Measurements from ENCODE around the gene AKT1. TPM values are rescaled to one million over a fixed set of nuclear protein-coding genes. Genes with fewer than 3 reads are reported as not detected.
A peak's percentile ranks its signal among the peaks of the same experiment; 100 is the strongest.

AKT1 gene
- total and polyA plus RNA-seq, 2 of the 13 experiments (the other 11 are each of a cell fraction or from before 2014, with no cell fraction given) = 96.2 to 116 TPM

DNA sequence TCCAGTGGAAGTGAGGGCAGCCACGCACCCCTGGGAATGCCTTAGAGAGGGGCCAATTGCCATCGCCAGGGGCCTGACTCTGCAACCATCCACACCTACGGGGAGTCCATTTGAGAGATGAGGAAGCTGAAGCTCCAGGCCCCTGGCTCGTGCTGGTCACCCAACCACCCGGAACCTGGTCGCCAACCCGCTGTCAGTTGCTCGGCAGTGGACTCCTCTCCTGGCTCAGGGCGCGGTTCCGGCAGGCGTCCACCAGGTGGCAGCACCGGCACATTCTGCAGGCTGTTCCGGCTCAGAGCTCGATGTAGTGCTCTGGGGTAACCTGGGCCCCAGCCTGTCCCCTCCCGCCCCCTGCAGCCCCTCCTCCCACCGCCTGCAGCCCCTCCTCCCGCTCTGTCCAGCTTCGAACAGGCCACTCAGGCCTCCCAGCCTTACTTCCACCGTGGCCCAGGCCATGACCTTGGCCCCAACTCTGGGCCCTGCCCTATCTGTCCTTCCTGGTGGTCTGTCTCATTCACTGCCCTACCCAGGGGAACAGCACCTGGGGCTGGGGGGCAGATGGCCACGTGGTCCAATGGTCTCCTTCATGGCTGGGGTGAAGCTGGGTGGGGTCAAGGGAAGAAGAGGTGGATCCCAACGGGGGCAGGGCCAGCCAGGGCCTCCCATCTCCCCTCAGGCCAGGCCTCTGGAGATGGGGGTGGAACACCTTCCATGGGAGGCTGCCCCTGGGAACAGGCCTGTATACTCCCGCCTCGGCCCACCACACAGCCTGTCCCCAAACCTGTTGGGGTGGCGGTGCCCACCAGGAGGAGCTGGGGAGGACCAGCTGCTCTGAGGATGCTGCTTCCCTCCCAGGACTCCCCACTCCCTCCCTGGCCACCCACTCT is 26.9 kb downstream of the AKT1 start (continued):
- 0 out of 2 replicates have a peak, but pooled peaks have one; percentile 32 for TF ChIP-seq SIN3A (IDR thresholded peaks at IDR 0.05; ENCODE audit: borderline replicate concordance, low read depth, low read length)
- TF ChIP-seq ZNF264 (CRISPR knock-in tag; IDR thresholded peaks at IDR 0.05) = no peak
- no peak; the same call in 1 of the 2 replicates for TF ChIP-seq ZNF607 (CRISPR knock-in tag; IDR thresholded peaks at IDR 0.05; ENCODE audit: borderline replicate concordance)
- peak; percentile 36; the same call in 1 of the 2 replicates for TF ChIP-seq MIXL1 (CRISPR knock-in tag; IDR thresholded peaks at IDR 0.05)
- TF ChIP-seq ZBTB7B (CRISPR knock-in tag; IDR thresholded peaks at IDR 0.05) = peak; percentile 94
- peak; percentile 94 for TF ChIP-seq ZNF263 (CRISPR knock-in tag; IDR thresholded peaks at IDR 0.05)
- TF ChIP-seq MXD4 (CRISPR knock-in tag; IDR thresholded peaks at IDR 0.05) = peak; percentile 75; the same call in 1 of the 2 replicates
- peak; percentile 61; the same call in 1 of the 2 replicates for TF ChIP-seq GATAD1 (CRISPR knock-in tag; IDR thresholded peaks at IDR 0.05)
- TF ChIP-seq, protein P1, sequence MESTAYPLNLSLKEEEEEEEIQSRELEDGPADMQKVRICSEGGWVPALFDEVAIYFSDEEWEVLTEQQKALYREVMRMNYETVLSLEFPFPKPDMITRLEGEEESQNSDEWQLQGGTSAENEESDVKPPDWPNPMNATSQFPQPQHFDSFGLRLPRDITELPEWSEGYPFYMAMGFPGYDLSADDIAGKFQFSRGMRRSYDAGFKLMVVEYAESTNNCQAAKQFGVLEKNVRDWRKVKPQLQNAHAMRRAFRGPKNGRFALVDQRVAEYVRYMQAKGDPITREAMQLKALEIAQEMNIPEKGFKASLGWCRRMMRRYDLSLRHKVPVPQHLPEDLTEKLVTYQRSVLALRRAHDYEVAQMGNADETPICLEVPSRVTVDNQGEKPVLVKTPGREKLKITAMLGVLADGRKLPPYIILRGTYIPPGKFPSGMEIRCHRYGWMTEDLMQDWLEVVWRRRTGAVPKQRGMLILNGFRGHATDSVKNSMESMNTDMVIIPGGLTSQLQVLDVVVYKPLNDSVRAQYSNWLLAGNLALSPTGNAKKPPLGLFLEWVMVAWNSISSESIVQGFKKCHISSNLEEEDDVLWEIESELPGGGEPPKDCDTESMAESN (CRISPR knock-in tag; conservative IDR thresholded peaks at IDR 0.05) = peak; percentile 88
- peak; percentile 55 to 83 for TF ChIP-seq NR2F1 (CRISPR knock-in tag; IDR thresholded peaks at IDR 0.05)
- TF ChIP-seq TOE1 (CRISPR knock-in tag; IDR thresholded peaks at IDR 0.05) = no peak
- TF ChIP-seq ZNF839 (CRISPR knock-in tag; IDR thresholded peaks at IDR 0.05; ENCODE audit: borderline replicate concordance) = peak; percentile 69; the same call in 1 of the 2 replicates
- peak; percentile 86 for TF ChIP-seq SAP130 (CRISPR knock-in tag; IDR thresholded peaks at IDR 0.05; ENCODE audit: low read depth)
- peak; percentile 18; the same call in 1 of the 2 replicates for TF ChIP-seq MEIS1 (CRISPR knock-in tag; IDR thresholded peaks at IDR 0.05; ENCODE audit: borderline replicate concordance)
- TF ChIP-seq NFATC3 (CRISPR knock-in tag; IDR thresholded peaks at IDR 0.05) = no peak; the same call in 1 of the 2 replicates
- TF ChIP-seq PCBP1 (IDR thresholded peaks at IDR 0.05; ENCODE audit: borderline replicate concordance, low read depth, low read length) = peak; percentile 64
- 0 out of 2 replicates have a peak, but pooled peaks have one; percentile 4 for TF ChIP-seq EED (CRISPR knock-in tag; IDR thresholded peaks at IDR 0.05)
- 0 out of 2 replicates have a peak, but pooled peaks have one; percentile 64 for TF ChIP-seq DNMT3B (CRISPR knock-in tag; conservative IDR thresholded peaks at IDR 0.05)
- TF ChIP-seq, protein P2, sequence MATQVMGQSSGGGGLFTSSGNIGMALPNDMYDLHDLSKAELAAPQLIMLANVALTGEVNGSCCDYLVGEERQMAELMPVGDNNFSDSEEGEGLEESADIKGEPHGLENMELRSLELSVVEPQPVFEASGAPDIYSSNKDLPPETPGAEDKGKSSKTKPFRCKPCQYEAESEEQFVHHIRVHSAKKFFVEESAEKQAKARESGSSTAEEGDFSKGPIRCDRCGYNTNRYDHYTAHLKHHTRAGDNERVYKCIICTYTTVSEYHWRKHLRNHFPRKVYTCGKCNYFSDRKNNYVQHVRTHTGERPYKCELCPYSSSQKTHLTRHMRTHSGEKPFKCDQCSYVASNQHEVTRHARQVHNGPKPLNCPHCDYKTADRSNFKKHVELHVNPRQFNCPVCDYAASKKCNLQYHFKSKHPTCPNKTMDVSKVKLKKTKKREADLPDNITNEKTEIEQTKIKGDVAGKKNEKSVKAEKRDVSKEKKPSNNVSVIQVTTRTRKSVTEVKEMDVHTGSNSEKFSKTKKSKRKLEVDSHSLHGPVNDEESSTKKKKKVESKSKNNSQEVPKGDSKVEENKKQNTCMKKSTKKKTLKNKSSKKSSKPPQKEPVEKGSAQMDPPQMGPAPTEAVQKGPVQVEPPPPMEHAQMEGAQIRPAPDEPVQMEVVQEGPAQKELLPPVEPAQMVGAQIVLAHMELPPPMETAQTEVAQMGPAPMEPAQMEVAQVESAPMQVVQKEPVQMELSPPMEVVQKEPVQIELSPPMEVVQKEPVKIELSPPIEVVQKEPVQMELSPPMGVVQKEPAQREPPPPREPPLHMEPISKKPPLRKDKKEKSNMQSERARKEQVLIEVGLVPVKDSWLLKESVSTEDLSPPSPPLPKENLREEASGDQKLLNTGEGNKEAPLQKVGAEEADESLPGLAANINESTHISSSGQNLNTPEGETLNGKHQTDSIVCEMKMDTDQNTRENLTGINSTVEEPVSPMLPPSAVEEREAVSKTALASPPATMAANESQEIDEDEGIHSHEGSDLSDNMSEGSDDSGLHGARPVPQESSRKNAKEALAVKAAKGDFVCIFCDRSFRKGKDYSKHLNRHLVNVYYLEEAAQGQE (IDR thresholded peaks at IDR 0.05; ENCODE audit: borderline replicate concordance in 1 of 2, low read depth in 1 of 2, low read length in 2 of 2) = peak in 1 of 2 experiments; percentile 50; a peak in 1 of 4 replicates
- 0 out of 2 replicates have a peak, but pooled peaks have one; percentile 16 for TF ChIP-seq AHR (CRISPR knock-in tag; IDR thresholded peaks at IDR 0.05)
- TF ChIP-seq, protein P3, sequence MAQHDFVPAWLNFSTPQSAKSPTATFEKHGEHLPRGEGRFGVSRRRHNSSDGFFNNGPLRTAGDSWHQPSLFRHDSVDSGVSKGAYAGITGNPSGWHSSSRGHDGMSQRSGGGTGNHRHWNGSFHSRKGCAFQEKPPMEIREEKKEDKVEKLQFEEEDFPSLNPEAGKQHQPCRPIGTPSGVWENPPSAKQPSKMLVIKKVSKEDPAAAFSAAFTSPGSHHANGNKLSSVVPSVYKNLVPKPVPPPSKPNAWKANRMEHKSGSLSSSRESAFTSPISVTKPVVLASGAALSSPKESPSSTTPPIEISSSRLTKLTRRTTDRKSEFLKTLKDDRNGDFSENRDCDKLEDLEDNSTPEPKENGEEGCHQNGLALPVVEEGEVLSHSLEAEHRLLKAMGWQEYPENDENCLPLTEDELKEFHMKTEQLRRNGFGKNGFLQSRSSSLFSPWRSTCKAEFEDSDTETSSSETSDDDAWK (CRISPR knock-in tag; IDR thresholded peaks at IDR 0.05) = no peak
- TF ChIP-seq POGZ (CRISPR knock-in tag; IDR thresholded peaks at IDR 0.05) = no peak
